Common myeloid progenitor, CD34-positive (primary cell): ENCODE measurements around the gene RNF5. TPM values are rescaled to one million over a fixed set of nuclear protein-coding genes. Genes with fewer than 3 reads are reported as not detected.

Source experiments
- CTCF ChIA-PET: fragments of 350-600 bp; sonication (Branson Sonifier 250); formaldehyde crosslinking; loops from one replicate; lab custom pipeline; 2021; ENCODE audit warnings: antibody characterized with exemption; lab: Charles Lee
- POLR2A ChIA-PET: fragments of 350-600 bp; sonication (Branson Sonifier 250); formaldehyde crosslinking; loops from one replicate; lab custom pipeline; 2021; ENCODE audit warnings: antibody characterized with exemption; lab: Charles Lee
- DNase-seq, 3 donors: peaks; one replicate each; pipeline versions ENCODE4 v3.0.0 to v3.0.0-alpha.2; 2013
- H3K27ac ChIP-seq, 2 experiments: 1 replicate in 1 of 2; 2 replicates in 1 of 2; pipeline ENCODE4 v1.7.0; 2013; ENCODE audit warnings: inconsistent platforms in 2 of 2, low read length in 2 of 2, mild to moderate bottlenecking in 2 of 2, low read depth in 1 of 2, moderate library complexity in 1 of 2; ENCODE audit not compliant: severe bottlenecking in 2 of 2, insufficient read depth in 1 of 2, poor library complexity in 1 of 2
- H3K27me3 ChIP-seq, 5 experiments: replicated peaks in 2 of 5; 1 replicate in 3 of 5; 2 replicates in 2 of 5; pipeline versions ENCODE4 v1.6.1 to v1.7.0; 2013; ENCODE audit warnings: low read length in 4 of 5, mild to moderate bottlenecking in 2 of 5, moderate library complexity in 2 of 5, inconsistent platforms in 1 of 5; ENCODE audit not compliant: insufficient read depth in 5 of 5, control insufficient read depth in 4 of 5
- H3K36me3 ChIP-seq, 4 experiments: 1 replicate in 2 of 4; 2 replicates in 2 of 4; pipeline versions ENCODE4 v1.6.1 to v1.7.0; 2013; ENCODE audit warnings: low read length in 3 of 4, control low read depth in 1 of 4, mild to moderate bottlenecking in 1 of 4; ENCODE audit not compliant: control insufficient read depth in 4 of 4, insufficient read depth in 4 of 4
- H3K4me1 ChIP-seq, 4 experiments: 1 replicate in 3 of 4; 2 replicates in 1 of 4; pipeline versions ENCODE4 v1.6.1 to v1.7.1; 2013; ENCODE audit warnings: low read length in 3 of 4, mild to moderate bottlenecking in 3 of 4, control low read depth in 1 of 4, inconsistent platforms in 1 of 4, moderate library complexity in 1 of 4; ENCODE audit not compliant: control insufficient read depth in 4 of 4, insufficient read depth in 4 of 4; ENCODE audit errors: control extremely low read depth in 1 of 4
- H3K4me3 ChIP-seq, 7 experiments: 1 replicate in 4 of 7; 2 replicates in 3 of 7; pipeline versions ENCODE4 v1.5.1 to v1.7.0; 2013; ENCODE audit warnings: mild to moderate bottlenecking in 7 of 7, low read length in 6 of 7, moderate library complexity in 6 of 7, inconsistent platforms in 2 of 7, low read depth in 2 of 7, control low read depth in 1 of 7; ENCODE audit not compliant: insufficient read depth in 4 of 7, control insufficient read depth in 1 of 7; ENCODE audit errors: extremely low read depth in 1 of 7
- H3K9me3 ChIP-seq, 5 experiments: 1 replicate in 4 of 5; 2 replicates in 1 of 5; pipeline versions ENCODE4 v1.6.1 to v1.7.1; 2013; ENCODE audit warnings: low read length in 4 of 5, mild to moderate bottlenecking in 2 of 5, inconsistent platforms in 1 of 5, low read depth in 1 of 5, moderate library complexity in 1 of 5; ENCODE audit not compliant: control insufficient read depth in 4 of 5, insufficient read depth in 2 of 5; ENCODE audit errors: control extremely low read depth in 1 of 5
- WGBS: methylation state at CpG from one replicate; pipeline ENCODE4 v1.1.5; 2013; ENCODE audit not compliant: insufficient coverage; 5-methylcytosine and 5-hydroxymethylcytosine counted together
- polyA plus RNA-seq: library from polyadenylated mRNA; unstranded; fragments of 120-200 nt; gene quantifications from one replicate; pipeline ENCODE4 v1.2.1, GENCODE V29; 2013

The RNF5 gene, protein sequence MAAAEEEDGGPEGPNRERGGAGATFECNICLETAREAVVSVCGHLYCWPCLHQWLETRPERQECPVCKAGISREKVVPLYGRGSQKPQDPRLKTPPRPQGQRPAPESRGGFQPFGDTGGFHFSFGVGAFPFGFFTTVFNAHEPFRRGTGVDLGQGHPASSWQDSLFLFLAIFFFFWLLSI
- polyA plus RNA-seq, result 36.8 TPM

DNA sequence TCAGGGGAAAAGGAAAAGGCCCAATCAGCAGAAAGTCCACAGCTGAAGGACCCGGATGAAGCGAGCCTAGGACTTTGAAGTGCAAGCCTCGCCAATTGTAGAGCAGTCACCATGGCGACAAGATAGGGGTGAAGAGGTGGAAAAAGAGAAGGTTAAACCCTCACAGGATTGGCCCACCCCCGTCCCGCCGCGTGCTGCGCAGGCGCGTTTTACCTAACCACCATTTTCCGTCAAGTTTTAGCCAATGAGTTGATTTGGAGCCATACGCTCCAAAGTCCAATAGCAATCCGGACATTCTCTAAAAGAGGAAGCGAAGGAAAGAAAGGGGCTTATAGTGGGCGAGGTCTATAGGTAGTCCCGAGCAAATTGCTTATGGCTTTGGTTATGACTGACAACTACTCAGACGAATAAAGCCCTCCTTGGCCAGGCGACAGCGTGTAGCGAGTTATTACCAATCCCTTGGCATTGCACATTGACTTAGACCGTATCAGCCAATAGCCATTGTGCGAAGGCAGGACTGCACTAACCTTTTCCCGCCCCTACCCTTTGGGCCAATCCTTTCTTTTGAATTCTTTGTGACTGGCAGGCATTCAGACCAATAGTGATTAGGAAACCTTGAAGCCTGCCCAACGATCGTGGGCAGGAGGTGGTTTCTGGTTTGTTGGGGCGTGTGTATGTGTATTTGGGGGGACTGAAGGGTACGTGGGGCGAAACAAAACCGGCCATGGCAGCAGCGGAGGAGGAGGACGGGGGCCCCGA, at the start of gene RNF5:
TSS of gene RNF5 (plus strand) at position 618 of the 759 bp plus-strand sequence. CDS start at position 725, 107 bp downstream.
- Histone ChIP-seq H3K27ac (peak within 1 kb of the TSS; percentile 93 to 95), H3K4me1 (peaks cover 21 to 63% (median 48%) of the 10 kb centered on the region in 4 experiments), H3K36me3 (peaks cover 3 to 30% (median 21%) of the 10 kb centered on the region in 4 experiments), H3K4me3 (peak within 1 kb of the TSS; percentile 70 to 94 (median 90)), H3K9me3 (no peaks in the 10 kb centered on the region), H3K27me3 (no peaks in the 10 kb centered on the region)
- 0% methylated on average over 21 of the region's 33 CpGs for WGBS
- CTCF ChIA-PET, result interaction anchor here (0.8 to 1.7 kb wide), 6 partner anchors 9 to 49 kb away, joined by 3 to 13 read pairs (median 3); partner anchors contain the start of genes EGFL8 and GPSM3
- POLR2A ChIA-PET, result interaction anchor here (0.6 to 2.1 kb wide), 5 partner anchors 15 to 220 kb away, joined by 3 to 6 read pairs (median 5); partner anchors contain the start of genes ATF6B and GPSM3
- peak; percentile 100 for DNase-seq

DNA sequence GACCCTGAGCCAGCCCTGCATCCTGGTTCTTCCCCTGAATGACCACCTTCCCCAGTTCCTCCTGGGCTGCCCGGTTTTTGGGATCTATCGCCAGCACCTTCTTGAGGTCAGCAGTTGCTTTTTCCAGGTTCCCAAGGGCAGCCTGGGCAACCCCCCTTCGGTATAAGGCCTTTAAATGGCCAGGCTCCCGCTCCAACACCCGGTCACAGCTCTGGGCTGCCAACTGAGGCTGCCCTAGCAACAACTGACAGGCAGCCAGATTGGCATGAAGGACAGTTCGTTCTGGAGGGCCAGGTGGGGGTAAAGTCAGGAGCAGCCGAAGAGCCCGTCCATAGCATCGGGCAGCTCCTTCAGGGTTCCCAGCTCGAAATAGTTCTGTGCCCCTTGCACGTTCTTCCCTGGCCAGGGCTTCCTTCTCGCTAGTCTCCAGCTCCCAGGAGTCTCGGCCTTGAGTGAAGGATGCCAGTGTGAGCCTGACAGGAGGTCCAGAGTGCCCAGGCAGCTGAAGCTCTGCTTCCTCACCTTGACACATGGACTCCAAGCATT, 49.4 kb upstream of the RNF5 start:
- peaks cover 0 to 3% (median 0%) of the 10 kb centered on the region in 5 experiments for H3K27me3 ChIP-seq
- H3K9me3 ChIP-seq, result no peaks in the 10 kb centered on the region
- ChIA-PET POLR2A (interaction anchor here (0.9 to 1.6 kb wide), 2 partner anchors 64 to 67 kb away, joined by 3 to 6 read pairs; partner anchors contain the start of gene GPSM3), CTCF (interaction anchor here (0.6 to 5.0 kb wide), 8 partner anchors 11 to 843 kb away, joined by 3 to 31 read pairs (median 8); partner anchors contain the start of gene PRRT1)
- peak overlapping the region in 5 of 7 experiments; percentile 19 to 94 (median 80) for H3K4me3 ChIP-seq
- H3K4me1 ChIP-seq, result peaks cover 1 to 30% (median 26%) of the 10 kb centered on the region in 4 experiments
- WGBS, result 94% methylated on average over 13 of the region's 13 CpGs
- peak overlapping the region in 1 of 2 experiments; percentile 96 for H3K27ac ChIP-seq
- DNase-seq, result no peak
- peaks cover 4 to 25% (median 18%) of the 10 kb centered on the region in 4 experiments for H3K36me3 ChIP-seq

DNA sequence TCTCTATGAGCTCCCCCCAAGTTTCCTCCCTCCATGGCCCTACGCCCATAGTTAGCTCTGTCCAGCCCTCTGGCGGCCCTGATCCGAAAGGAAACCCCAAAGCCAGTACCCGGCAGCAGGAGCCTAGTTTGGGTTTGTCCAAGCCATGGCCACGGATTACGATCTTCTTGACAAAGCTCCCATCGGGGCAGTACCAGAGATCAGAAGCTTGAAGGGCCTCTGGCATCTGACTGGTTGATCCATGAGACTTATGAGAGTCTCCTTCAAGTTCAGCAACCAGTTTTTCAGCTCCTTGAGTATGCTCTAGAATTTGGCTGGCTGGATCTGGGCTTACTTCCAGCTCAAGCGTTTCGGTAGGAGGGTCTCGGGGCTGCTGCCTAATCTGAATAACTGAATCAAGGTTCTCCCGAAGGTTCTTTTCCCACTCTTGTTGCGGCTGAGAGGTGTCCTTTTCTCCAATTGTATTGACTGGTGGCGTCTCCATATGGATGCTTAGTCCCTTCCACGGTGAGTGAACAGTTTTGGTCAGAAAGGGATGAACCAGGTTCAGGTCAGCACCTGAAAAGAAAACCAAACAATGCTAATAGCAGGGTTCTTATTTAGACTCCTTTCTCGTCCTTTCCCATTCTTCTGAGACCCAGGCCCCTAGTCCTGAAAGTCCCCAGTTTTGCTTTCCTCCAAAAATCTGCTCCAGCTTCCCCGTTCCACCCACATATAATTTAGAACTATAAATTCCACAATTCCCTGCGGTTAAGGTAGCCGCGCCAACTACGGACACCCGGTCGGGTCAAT, 48.7 kb upstream of the RNF5 start:
- POLR2A ChIA-PET, result interaction anchor here (0.8 kb wide), 1 partner anchor 30 kb away, joined by 3 read pairs; no protein-coding TSS in a partner anchor
- Histone ChIP-seq H3K27ac (peak overlapping the region; percentile 46 to 96), H3K27me3 (peaks cover 0 to 5% (median 0%) of the 10 kb centered on the region in 5 experiments), H3K4me1 (peaks cover 1 to 30% (median 26%) of the 10 kb centered on the region in 4 experiments), H3K4me3 (peak overlapping the region; percentile 40 to 94 (median 80)), H3K9me3 (no peaks in the 10 kb centered on the region), H3K36me3 (peaks cover 0 to 20% (median 12%) of the 10 kb centered on the region in 4 experiments)
- CTCF ChIA-PET, result interaction anchor here (0.6 to 5.0 kb wide), 10 partner anchors 12 to 843 kb away, joined by 3 to 31 read pairs (median 6); partner anchors contain the start of gene PRRT1
- no peak for DNase-seq
- 50% methylated on average over 21 of the region's 22 CpGs for WGBS

DNA sequence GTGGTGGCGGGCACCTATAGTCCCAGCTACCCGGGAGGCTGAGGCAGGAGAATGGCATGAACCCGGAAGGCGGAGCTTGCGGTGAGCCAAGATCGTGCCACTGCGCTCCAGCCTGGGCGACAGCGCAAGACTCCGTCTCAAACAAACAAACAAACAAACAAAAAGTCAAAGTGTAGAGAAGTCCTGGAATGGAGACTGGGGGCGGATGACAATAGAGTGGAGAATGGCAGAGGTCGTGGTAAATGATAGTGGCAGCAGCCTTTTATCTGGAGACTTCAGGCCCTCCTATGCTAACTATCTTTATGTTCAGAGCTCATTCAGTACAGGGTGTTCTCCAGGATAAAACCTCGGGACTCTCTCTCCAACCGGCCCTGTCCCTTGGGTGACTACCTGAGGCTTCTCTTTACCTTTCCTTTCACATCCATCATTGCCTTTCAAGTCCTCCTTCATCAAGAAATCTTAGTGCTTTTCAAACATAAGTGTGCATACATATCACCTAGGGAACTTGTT, 46.7 kb upstream of the RNF5 start:
- H3K27me3 ChIP-seq, result peaks cover 0 to 5% (median 0%) of the 10 kb centered on the region in 5 experiments
- 81% methylated on average over 2 of the region's 14 CpGs for WGBS
- peaks cover 1 to 30% (median 26%) of the 10 kb centered on the region in 4 experiments for H3K4me1 ChIP-seq
- DNase-seq, result peak; percentile 49 to 77 (median 59)
- peaks cover 0 to 5% (median under 1%) of the 10 kb centered on the region in 4 experiments for H3K36me3 ChIP-seq
- no peak overlapping the region for H3K4me3 ChIP-seq
- H3K27ac ChIP-seq, result no peak overlapping the region
- H3K9me3 ChIP-seq, result no peaks in the 10 kb centered on the region
- ChIA-PET CTCF (interaction anchor here (1.7 to 5.0 kb wide), 3 partner anchors 14 to 38 kb away, joined by 4 to 31 read pairs (median 8); no protein-coding TSS in a partner anchor), POLR2A (no interaction called here)

DNA sequence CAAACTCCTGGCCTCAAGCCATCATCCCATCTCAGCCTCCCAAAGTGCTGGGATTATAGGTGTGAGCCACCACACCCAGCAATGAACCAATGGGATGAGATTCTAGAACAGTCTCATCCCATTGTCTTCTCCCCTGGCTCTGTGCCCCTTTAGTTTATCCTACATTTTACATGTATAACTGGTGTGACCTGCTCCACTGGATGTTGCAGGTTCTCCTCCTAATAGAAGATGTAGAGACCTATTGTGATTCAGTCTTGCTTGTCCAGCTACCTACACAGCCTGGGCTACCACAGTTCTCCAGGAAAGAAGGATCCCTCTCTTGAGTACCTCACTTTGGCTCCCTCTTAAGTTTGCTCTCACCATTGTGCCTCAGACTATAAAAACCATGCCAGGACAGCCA, 46.1 kb upstream of the RNF5 start:
- Histone ChIP-seq H3K36me3 (no peaks in the 10 kb centered on the region), H3K27me3 (peaks cover 0 to 5% (median 0%) of the 10 kb centered on the region in 5 experiments), H3K4me3 (no peak overlapping the region), H3K27ac (no peak overlapping the region), H3K4me1 (peaks cover 0 to 24% (median 21%) of the 10 kb centered on the region in 4 experiments), H3K9me3 (no peaks in the 10 kb centered on the region)
- ChIA-PET CTCF (interaction anchor here (2.1 kb wide), 1 partner anchor 13 kb away, joined by 8 read pairs; no protein-coding TSS in a partner anchor), POLR2A (no interaction called here)
- no peak for DNase-seq

DNA sequence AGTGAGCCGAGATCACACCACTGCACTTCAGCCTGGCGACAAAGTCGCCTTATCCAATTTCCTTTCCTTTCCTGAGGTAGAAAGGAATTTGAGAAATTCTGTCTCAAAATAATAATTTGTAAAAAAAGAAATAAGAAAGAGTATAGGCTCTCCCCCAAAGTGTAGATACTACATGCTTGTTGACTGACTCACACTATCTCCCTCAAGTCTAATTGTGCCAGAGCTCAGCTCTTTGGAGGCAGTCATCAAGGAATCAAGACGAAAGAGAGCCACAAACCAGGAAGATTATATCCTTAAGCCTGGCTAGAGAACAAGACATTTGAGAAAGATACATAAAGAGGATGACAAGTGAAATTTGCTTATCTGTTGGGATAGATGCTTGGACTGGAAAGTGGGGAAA, 44.4 kb upstream of the RNF5 start:
- Histone ChIP-seq H3K4me3 (no peak overlapping the region), H3K27ac (no peak overlapping the region), H3K27me3 (peaks cover 0 to 5% (median 0%) of the 10 kb centered on the region in 5 experiments), H3K36me3 (no peaks in the 10 kb centered on the region), H3K9me3 (no peaks in the 10 kb centered on the region), H3K4me1 (peaks cover 0 to 14% (median 11%) of the 10 kb centered on the region in 4 experiments)
- no CpG with 5 or more reads among the region's 4 CpGs for WGBS
- no peak for DNase-seq
- ChIA-PET CTCF (interaction anchor here (1.5 kb wide), 1 partner anchor 15 kb away, joined by 3 read pairs; no protein-coding TSS in a partner anchor), POLR2A (no interaction called here)
